GM23338 (cell line): Measurements from ENCODE around the gene PLXNB2. TPM values are rescaled to one million over a fixed set of nuclear protein-coding genes. Genes with fewer than 3 reads are reported as not detected.

Experiments used
- ATAC-seq: fragments of 200-7000 bp; cut with Tn5 transposase; 3 replicates; pipeline ENCODE4 v1.9.1; 2020
- DNase-seq: peaks from one replicate; pipeline ENCODE4 v3.0.0-alpha.2; 2015; ENCODE audit warnings: low spot score
- H2AFZ ChIP-seq: fragments of 200-600 bp; sonication (generic); 2 replicates; pipeline ENCODE4 v1.8.0; 2016; ENCODE audit warnings: antibody characterized with exemption, mild to moderate bottlenecking, moderate library complexity
- H3F3A ChIP-seq: fragments of 200-600 bp; sonication (generic); replicated peaks from 2 replicates; pipeline ENCODE4 v1.8.0; 2017; ENCODE audit warnings: antibody characterized with exemption, mixed run types, low read depth
- H3K27ac ChIP-seq: fragments of 200-600 bp; sonication (generic); 2 replicates; pipeline ENCODE4 v1.6.1; 2016; ENCODE audit warnings: low read depth
- H3K27me3 ChIP-seq: fragments of 200-600 bp; sonication (generic); 2 replicates; pipeline ENCODE4 v1.8.0; 2016; ENCODE audit warnings: mild to moderate bottlenecking, mixed run types, moderate library complexity; ENCODE audit not compliant: insufficient read depth
- H3K36me3 ChIP-seq: fragments of 200-600 bp; sonication (generic); 2 replicates; pipeline ENCODE4 v1.8.0; 2016; ENCODE audit warnings: mild to moderate bottlenecking; ENCODE audit not compliant: insufficient read depth
- H3K4me1 ChIP-seq: fragments of 200-600 bp; sonication (generic); 2 replicates; pipeline ENCODE4 v1.8.0; 2016; ENCODE audit warnings: mild to moderate bottlenecking, moderate library complexity; ENCODE audit not compliant: insufficient read depth
- H3K4me2 ChIP-seq: fragments of 200-600 bp; sonication (generic); 2 replicates; pipeline ENCODE4 v1.7.1; 2017; ENCODE audit warnings: mixed run types
- H3K4me3 ChIP-seq: fragments of 200-600 bp; sonication (generic); 2 replicates; pipeline ENCODE4 v1.6.1; 2016; ENCODE audit warnings: mixed run types
- H3K79me2 ChIP-seq: fragments of 200-600 bp; sonication (generic); replicated peaks from 2 replicates; pipeline ENCODE4 v1.8.0; 2017; ENCODE audit warnings: mild to moderate bottlenecking; ENCODE audit not compliant: insufficient read depth
- H3K9me2 ChIP-seq: fragments of 200-600 bp; sonication (generic); 2 replicates; pipeline ENCODE4 v1.8.0; 2017; ENCODE audit not compliant: insufficient read depth
- H4K20me1 ChIP-seq: fragments of 200-600 bp; sonication (generic); replicated peaks from 2 replicates; pipeline ENCODE4 v1.8.0; 2017; ENCODE audit warnings: mild to moderate bottlenecking; ENCODE audit not compliant: insufficient read depth
- H3K27ac Mint-ChIP-seq: 2 replicates; pipeline ENCODE4 v1.8.0; 2020; ENCODE audit warnings: inconsistent platforms, mild to moderate bottlenecking, moderate library complexity, mixed read lengths
- H3K27me3 Mint-ChIP-seq: 3 replicates; pipeline ENCODE4 v1.8.0; 2022; ENCODE audit warnings: low read depth, mild to moderate bottlenecking, moderate library complexity, mixed read lengths, inconsistent platforms; ENCODE audit not compliant: insufficient read depth, poor library complexity
- H3K36me3 Mint-ChIP-seq: 3 replicates; pipeline ENCODE4 v1.8.0; 2021; ENCODE audit warnings: low read depth, mild to moderate bottlenecking, inconsistent platforms, moderate library complexity, mixed read lengths
- H3K4me1 Mint-ChIP-seq: 3 replicates; pipeline ENCODE4 v1.8.0; 2020; ENCODE audit warnings: mild to moderate bottlenecking, inconsistent platforms, mixed read lengths
- H3K4me3 Mint-ChIP-seq: 3 replicates; pipeline ENCODE4 v1.8.0; 2021; ENCODE audit warnings: moderate library complexity, mild to moderate bottlenecking, inconsistent platforms, mixed read lengths
- H3K9me3 Mint-ChIP-seq: 3 replicates; pipeline ENCODE4 v1.8.0; 2020; ENCODE audit warnings: moderate library complexity, mild to moderate bottlenecking, inconsistent platforms, mixed read lengths
- CREB1 ChIP-seq: fragments of 250-450 bp; sonication (Bioruptor Pico); IDR thresholded peaks from 2 replicates; pipeline ENCODE4 v1.5.0; 2020; ENCODE audit warnings: low read depth, mild to moderate bottlenecking, moderate library complexity
- CTCF ChIP-seq, 2 experiments: fragments of 200-600 bp in 1 of 2; sonication (generic) in 1 of 2; conservative IDR thresholded peaks; 2 replicates each; pipeline versions ENCODE4 v1.5.1 to v1.6.1; 2016 to 2017; ENCODE audit warnings: antibody characterized with exemption in 2 of 2, low read depth in 2 of 2, mild to moderate bottlenecking in 2 of 2, moderate library complexity in 1 of 2
- ETS1 ChIP-seq: IDR thresholded peaks from 2 replicates; pipeline ENCODE4 v1.6.1; 2016; ENCODE audit warnings: antibody characterized with exemption
- EZH2 ChIP-seq: fragments of 200-600 bp; sonication (generic); IDR thresholded peaks from one replicate; pipeline ENCODE4 v1.8.0; 2017; ENCODE audit warnings: antibody characterized with exemption, mild to moderate bottlenecking, low read depth; ENCODE audit not compliant: unreplicated experiment
- EZH2phosphoT487 ChIP-seq: fragments of 200-600 bp; sonication (generic); IDR thresholded peaks from one replicate; pipeline ENCODE4 v1.8.1; 2018; ENCODE audit warnings: antibody characterized with exemption; ENCODE audit not compliant: unreplicated experiment
- JUNB ChIP-seq: IDR thresholded peaks from one replicate; pipeline ENCODE4 v1.6.1; 2016; ENCODE audit warnings: antibody characterized with exemption; ENCODE audit not compliant: unreplicated experiment
- NANOG ChIP-seq: IDR thresholded peaks from 2 replicates; pipeline ENCODE4 v1.6.1; 2016; ENCODE audit warnings: antibody characterized with exemption, borderline replicate concordance
- POLR2AphosphoS5 ChIP-seq: IDR thresholded peaks from 2 replicates; pipeline ENCODE4 v1.6.1; 2016; ENCODE audit warnings: antibody characterized with exemption, low read depth
- REST ChIP-seq: IDR thresholded peaks from one replicate; pipeline ENCODE4 v1.6.1; 2018; ENCODE audit warnings: antibody characterized with exemption; ENCODE audit not compliant: unreplicated experiment
- STAT1 ChIP-seq: IDR thresholded peaks from one replicate; pipeline ENCODE4 v1.6.1; 2016; ENCODE audit warnings: antibody characterized with exemption; ENCODE audit not compliant: unreplicated experiment
- ZNF114 ChIP-seq: fragments of 250-450 bp; sonication (Bioruptor Pico); IDR thresholded peaks from 2 replicates; pipeline ENCODE4 v1.5.0; 2020; ENCODE audit warnings: mild to moderate bottlenecking, moderate library complexity
- ZNF331 ChIP-seq: fragments of 250-450 bp; sonication (Bioruptor Pico); IDR thresholded peaks from 2 replicates; pipeline ENCODE4 v1.5.0; 2020; ENCODE audit warnings: low read depth, mild to moderate bottlenecking, moderate library complexity
- ZNF462 ChIP-seq: fragments of 250-450 bp; sonication (Bioruptor Pico); IDR thresholded peaks from 2 replicates; pipeline ENCODE4 v1.5.0; 2020; ENCODE audit warnings: mild to moderate bottlenecking, moderate library complexity
- polyA plus RNA-seq: library from polyadenylated mRNA; unstranded; fragments of >200 nt; fragmentation: Nextera tagmentation; extraction: Ambion mirVana; gene quantifications from 2 replicates; pipeline ENCODE4 v1.2.1, GENCODE V29; 2016
- total RNA-seq: library from RNA; depleted of rRNA; stranded (reverse); fragments of >200 nt; shearing (Covaris generic); gene quantifications from 2 replicates; pipeline ENCODE4 v1.2.3, GENCODE V29; 2014

PLXNB2 gene
- total and polyA plus RNA-seq, 2 experiments from 2014 or later, result 29.1 to 66.3 TPM

- TF ChIP-seq REST (no peak), EZH2phosphoT487 (no peak), NANOG (no peak), ZNF331 (no peak), JUNB (no peak), POLR2AphosphoS5 (no peak)
Observed at GRCh38 chr22:50317674-50318073, 10.2 kb upstream of the PLXNB2 start (continued).

GRCh38 chr22:50317178-50317577 is 9.7 kb upstream of the PLXNB2 start:
- Histone ChIP-seq H3K36me3 (no peaks in the 10 kb centered on the region), H3K4me1 (no peaks in the 10 kb centered on the region), H3K4me2 (no peak overlapping the region), H4K20me1 (no peaks in the 10 kb centered on the region), H3F3A (no peaks in the 10 kb centered on the region), H3K27ac (no peak overlapping the region), H3K9me2 (no peaks in the 10 kb centered on the region), H3K4me3 (no peak overlapping the region), H3K27me3 (no peaks in the 10 kb centered on the region), H2AFZ (no peak overlapping the region), H3K79me2 (no peaks in the 10 kb centered on the region)
- DNase-seq (no peak), ATAC-seq (no peak)
- Mint-ChIP-seq H3K27me3 (peaks cover 7% of the 10 kb centered on the region), H3K36me3 (no peaks in the 10 kb centered on the region; the same call in 2 of the 3 replicates), H3K4me1 (peaks cover 6% of the 10 kb centered on the region), H3K4me3 (no peak overlapping the region), H3K9me3 (no peaks in the 10 kb centered on the region), H3K27ac (no peak overlapping the region)
- TF ChIP-seq CTCF (conservative IDR thresholded peaks at IDR 0.05; ENCODE audit: low read depth in 2 of 2) (no peak), STAT1 (no peak), NANOG (no peak), EZH2 (no peak), ETS1 (no peak), ZNF331 (no peak), EZH2phosphoT487 (no peak), ZNF114 (CRISPR knock-in tag) (no peak), JUNB (no peak), ZNF462 (no peak), POLR2AphosphoS5 (no peak), CREB1 (no peak)
